Hepatocyte (in vitro differentiated cells): ENCODE measurements around the gene CMIP.
"Not testable (repeated sequence)": the region's sequence is repeated elsewhere in the genome, so short reads cannot be mapped to it uniquely, and the experiment has no call there.

Experiments
- CTCF ChIP-seq: fragments of 200-600 bp; sonication (generic); IDR thresholded peaks from 2 replicates; pipeline ENCODE4 v1.5.1; 2016; ENCODE audit warnings: antibody characterized with exemption, mild to moderate bottlenecking; ENCODE audit not compliant: poor library complexity
- EZH2phosphoT487 ChIP-seq: fragments of 200-600 bp; sonication (generic); IDR thresholded peaks from one replicate; pipeline ENCODE4 v1.6.1; 2018; ENCODE audit warnings: antibody characterized with exemption, mild to moderate bottlenecking, low read depth, moderate library complexity; ENCODE audit not compliant: unreplicated experiment, severe bottlenecking

DNA sequence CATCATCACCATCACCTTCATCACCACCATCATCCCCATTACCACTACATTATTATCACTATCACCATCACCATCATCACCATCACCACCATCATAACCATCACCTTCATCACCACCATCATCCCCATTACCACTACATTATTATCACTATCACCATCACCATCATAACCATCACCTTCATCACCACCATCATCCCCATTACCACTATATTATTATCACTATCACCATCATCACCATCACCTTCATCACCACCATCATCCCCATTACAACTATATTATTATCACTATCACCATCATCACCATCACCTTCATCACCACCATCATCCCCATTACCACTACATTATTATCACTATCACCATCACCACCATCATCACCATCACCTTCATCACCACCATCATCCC, 132.7 kb downstream of the CMIP start:
- TF ChIP-seq CTCF, EZH2phosphoT487: not testable (repeated sequence)
